ENCODE measurements around the gene UCKL1. TPM values are rescaled to one million over a fixed set of nuclear protein-coding genes. Genes with fewer than 3 reads are reported as not detected.

UCKL1 gene
- 16.2 and 35.7 TPM in 2 replicates for total RNA-seq

DNA sequence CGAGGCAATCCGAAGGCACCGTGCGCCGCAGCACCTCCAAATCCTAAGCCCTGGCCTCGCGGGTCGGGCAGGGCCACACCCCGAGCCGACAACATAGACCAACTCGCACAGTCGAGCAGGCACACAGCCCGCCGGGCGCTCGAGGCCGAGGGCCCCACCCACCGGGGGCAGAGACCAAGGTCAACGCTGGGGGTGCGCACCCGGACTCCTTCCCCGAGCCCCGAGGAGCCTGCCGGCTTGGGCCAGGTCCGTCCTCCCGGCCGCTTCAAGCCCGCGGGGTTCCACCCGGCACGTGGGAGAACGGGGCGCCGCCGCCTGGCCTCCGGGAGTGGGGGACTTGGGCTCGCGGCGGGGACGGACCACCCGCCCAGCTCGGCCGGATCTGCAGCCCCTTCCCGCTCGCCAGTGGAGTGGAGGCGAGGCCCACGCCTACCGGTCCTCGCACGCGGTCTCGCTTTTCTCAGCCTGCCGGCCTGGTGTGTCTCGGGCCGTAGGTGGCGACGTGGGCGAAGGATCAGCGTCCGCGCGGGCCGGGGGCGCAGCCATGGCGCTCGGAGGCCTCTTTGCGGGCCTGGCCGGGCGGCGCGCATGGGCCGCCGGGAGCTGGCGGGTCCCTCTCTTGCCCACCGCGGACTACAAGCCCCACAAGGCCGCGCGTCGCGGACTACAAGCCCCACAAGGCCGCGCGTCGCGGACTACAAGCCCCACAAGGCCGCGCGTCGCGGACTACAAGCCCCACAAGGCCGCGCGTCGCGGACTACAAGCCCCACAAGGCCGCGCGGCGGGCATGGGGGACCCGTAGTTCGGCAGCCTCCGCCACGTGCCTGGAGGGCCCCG lies at the start of gene UCKL1:
Gene UCKL1, minus strand, starts transcription at position 590 of the 837 bp plus-strand sequence. Its CDS starts 44 bp downstream, at position 546.
- TF ChIP-seq, protein P1, sequence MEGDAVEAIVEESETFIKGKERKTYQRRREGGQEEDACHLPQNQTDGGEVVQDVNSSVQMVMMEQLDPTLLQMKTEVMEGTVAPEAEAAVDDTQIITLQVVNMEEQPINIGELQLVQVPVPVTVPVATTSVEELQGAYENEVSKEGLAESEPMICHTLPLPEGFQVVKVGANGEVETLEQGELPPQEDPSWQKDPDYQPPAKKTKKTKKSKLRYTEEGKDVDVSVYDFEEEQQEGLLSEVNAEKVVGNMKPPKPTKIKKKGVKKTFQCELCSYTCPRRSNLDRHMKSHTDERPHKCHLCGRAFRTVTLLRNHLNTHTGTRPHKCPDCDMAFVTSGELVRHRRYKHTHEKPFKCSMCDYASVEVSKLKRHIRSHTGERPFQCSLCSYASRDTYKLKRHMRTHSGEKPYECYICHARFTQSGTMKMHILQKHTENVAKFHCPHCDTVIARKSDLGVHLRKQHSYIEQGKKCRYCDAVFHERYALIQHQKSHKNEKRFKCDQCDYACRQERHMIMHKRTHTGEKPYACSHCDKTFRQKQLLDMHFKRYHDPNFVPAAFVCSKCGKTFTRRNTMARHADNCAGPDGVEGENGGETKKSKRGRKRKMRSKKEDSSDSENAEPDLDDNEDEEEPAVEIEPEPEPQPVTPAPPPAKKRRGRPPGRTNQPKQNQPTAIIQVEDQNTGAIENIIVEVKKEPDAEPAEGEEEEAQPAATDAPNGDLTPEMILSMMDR (conservative IDR thresholded peaks at IDR 0.05; ENCODE audit: low read depth, low read length) = no peak
- H3K4me3 ChIP-seq (ENCODE audit: low read depth, low read length) = peak within 1 kb of the TSS; percentile 97
- DNase-seq (ENCODE audit: low read depth) = no peak

DNA sequence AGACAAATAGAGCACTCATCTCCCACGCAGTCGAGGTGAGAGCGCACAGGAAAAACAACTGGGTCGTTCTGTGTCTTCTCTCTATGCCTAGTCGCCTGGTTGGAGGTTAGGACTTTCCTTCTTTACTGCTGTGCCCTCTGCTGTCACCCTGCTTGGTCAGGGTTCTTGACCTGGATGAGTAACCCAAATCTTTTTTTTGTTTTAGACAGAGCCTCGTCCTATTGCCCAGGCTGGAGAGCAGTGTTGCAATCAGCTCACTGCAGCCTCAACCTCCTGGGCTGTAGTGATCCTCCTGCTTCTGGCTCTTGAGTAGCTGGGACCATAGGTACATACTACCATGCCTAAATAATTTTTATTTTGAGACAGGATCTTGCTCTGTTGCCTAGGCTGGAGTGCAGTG lies 49.2 kb upstream of the UCKL1 start:
- no peak for DNase-seq (ENCODE audit: low read depth)
- no peak overlapping the region for H3K4me3 ChIP-seq (ENCODE audit: low read depth, low read length)
- TF ChIP-seq, protein P1 (conservative IDR thresholded peaks at IDR 0.05; ENCODE audit: low read depth, low read length) = no peak

DNA sequence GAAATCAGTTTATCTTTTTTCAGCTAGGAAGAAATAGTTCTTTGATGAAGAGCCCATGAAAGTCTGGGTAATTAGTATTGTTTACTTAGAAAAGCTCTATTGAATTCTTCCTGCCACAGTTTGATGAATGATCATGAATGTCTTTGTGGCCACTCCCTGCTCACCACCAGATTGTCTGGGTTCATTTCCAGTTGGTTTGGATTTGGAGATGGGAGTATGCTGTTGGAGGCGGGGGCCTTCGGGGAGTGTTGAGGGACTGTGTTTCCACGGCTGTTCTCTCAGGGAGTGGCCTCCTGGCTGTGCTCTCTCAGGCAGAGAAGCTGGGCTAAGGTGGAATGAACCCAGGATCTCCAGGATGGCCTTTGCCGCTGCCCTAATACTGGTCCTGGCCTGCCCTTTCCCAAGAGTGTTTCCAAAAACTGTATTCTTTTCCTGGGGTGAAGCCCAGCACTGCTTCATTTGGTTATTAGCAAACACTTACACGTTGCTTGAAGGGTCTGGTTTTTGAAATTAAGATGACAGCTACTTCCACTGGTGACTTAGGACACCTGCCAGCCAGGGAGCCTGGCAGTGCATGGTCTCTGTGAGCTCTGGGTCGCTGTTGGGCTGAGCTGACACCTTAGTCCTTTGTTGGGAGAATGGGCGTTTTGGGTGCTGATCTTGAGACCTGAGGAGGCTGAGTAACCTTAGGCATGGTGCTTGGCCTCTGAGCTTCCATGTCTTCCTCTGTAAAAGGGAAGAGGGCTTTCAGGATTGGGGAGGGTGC lies 47.9 kb upstream of the UCKL1 start:
- no peak for DNase-seq (ENCODE audit: low read depth)
- H3K4me3 ChIP-seq (ENCODE audit: low read depth, low read length) = no peak overlapping the region
- TF ChIP-seq, protein P1 (conservative IDR thresholded peaks at IDR 0.05; ENCODE audit: low read depth, low read length) = no peak

DNA sequence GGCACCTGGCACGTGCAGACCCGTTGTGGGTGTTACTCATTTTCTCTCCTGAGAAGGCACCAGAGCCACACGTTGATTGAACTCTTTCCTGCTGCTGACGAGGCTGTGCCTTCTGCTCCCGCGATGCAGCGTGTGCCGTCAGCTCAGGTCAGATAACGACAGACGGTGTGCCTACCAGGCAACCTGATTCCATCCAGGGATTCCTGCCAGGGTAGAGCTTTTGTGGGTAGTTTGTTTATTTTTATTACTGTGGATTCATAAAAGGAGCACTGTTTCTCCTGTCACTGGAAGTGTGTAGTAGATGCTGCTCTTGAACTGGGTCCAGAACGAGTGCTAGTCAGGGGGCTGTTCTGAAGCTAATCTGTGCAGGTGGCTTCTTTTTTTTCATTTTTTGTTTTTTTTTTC lies 45.4 kb upstream of the UCKL1 start:
- no peak overlapping the region for H3K4me3 ChIP-seq (ENCODE audit: low read depth, low read length)
- no peak for DNase-seq (ENCODE audit: low read depth)
- TF ChIP-seq, protein P1 (conservative IDR thresholded peaks at IDR 0.05; ENCODE audit: low read depth, low read length) = no peak

DNA sequence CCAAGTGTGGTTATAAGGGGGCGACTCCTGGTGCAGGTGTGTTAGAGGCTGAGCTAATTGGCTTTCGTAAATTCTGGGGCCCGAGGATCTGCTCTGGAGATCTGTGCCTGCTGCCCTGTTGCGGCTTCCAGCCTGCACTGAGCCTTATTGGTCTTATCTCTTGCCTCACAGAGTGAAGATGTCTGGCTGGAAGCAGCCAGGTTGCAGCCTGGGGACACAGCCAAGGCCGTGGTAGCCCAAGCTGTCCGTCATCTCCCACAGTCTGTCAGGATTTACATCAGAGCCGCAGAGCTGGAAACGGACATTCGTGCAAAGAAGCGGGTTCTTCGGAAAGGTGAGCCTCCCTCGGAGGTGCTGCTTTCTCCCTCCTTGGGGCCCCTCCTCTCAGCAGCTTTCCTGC lies 44.7 kb upstream of the UCKL1 start:
- no peak for DNase-seq (ENCODE audit: low read depth)
- TF ChIP-seq, protein P1 (conservative IDR thresholded peaks at IDR 0.05; ENCODE audit: low read depth, low read length) = no peak
- no peak overlapping the region for H3K4me3 ChIP-seq (ENCODE audit: low read depth, low read length)

DNA sequence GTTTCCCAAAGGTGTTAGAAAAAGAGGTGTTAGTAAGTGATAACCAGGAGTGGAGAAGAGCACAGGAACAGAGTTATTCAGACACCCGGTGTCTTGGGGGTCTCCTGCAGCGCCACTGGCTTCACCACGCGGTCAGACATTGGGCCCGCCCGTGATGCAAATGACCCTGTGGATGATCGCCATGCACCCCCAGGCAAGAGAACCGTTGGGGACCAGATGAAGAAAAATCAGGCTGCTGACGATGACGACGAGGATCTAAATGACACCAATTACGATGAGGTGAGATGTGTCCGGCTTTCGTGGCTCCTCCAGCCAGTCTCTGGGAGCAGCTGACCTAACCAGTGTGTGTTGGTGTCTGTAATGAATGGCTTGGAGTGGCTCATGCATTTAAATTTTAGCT lies 26.7 kb upstream of the UCKL1 start:
- DNase-seq (ENCODE audit: low read depth) = no peak
- TF ChIP-seq, protein P1 (conservative IDR thresholded peaks at IDR 0.05; ENCODE audit: low read depth, low read length) = no peak
- no peak overlapping the region for H3K4me3 ChIP-seq (ENCODE audit: low read depth, low read length)
